ENCODE data around the gene AUH. TPM values are rescaled to one million over a fixed set of nuclear protein-coding genes. Genes with fewer than 3 reads are reported as not detected.
A peak's percentile ranks its signal among the peaks of the same experiment; 100 is the strongest.

The AUH gene
- total and polyA plus RNA-seq, 2 donors (not counting 1 experiment from before 2014, with no cell fraction given): 5.2 to 29.1 TPM

GRCh38 chr9:91208837-91209236 is 152.9 kb downstream of the AUH start:
- peaks cover 2% of the 10 kb centered on the region for H3K9me3 Mint-ChIP-seq (ENCODE audit: insufficient read depth)
- H3K27ac Mint-ChIP-seq: peak overlapping the region; percentile 93
- intact Hi-C loops (cut with micrococcal nuclease): loop anchor here (1.0 to 5.0 kb wide), 4 partner anchors 16 to 213 kb away; partner anchors contain the start of gene NFIL3
- no peaks in the 10 kb centered on the region for H3K27me3 Mint-ChIP-seq
- no peaks in the 10 kb centered on the region for H3K9me3 ChIP-seq (ENCODE audit: control extremely low read depth in 1 of 3, control insufficient read depth in 2 of 3, insufficient read depth in 1 of 3, low read length in 2 of 3)
- H2AFZ ChIP-seq (ENCODE audit: insufficient read depth, low read depth, low read length, poor library complexity, severe bottlenecking): peak overlapping the region; percentile 70
- ATAC-seq (ENCODE audit: low read depth): peak; percentile 3
- peaks cover 33% of the 10 kb centered on the region for H3K4me1 Mint-ChIP-seq
- no peak overlapping the region for H3K9ac ChIP-seq (ENCODE audit: low read length)
- H3K79me2 ChIP-seq (ENCODE audit: control insufficient read depth, insufficient read depth, low read length): no peaks in the 10 kb centered on the region
- H3K4me3 Mint-ChIP-seq: peak overlapping the region; percentile 27
- H4K20me1 ChIP-seq (ENCODE audit: control insufficient read depth, insufficient read depth, low read length, poor library complexity, severe bottlenecking): no peaks in the 10 kb centered on the region
- peak overlapping the region; percentile 67 for H3K4me2 ChIP-seq (replicated peaks; ENCODE audit: low read depth, low read length, poor library complexity, severe bottlenecking)
- TF ChIP-seq EZH2 (IDR thresholded peaks at IDR 0.05; ENCODE audit: borderline replicate concordance, insufficient read depth, low read depth, low read length, poor library complexity, severe bottlenecking) (no peak), CTCF (IDR thresholded peaks at IDR 0.05) (no peak)
- no peaks in the 10 kb centered on the region for H3K36me3 ChIP-seq (replicated peaks in 1 of 2; ENCODE audit: control extremely low read depth in 1 of 2, control insufficient read depth in 1 of 2, extremely low read depth in 1 of 2, insufficient read depth in 2 of 2, low read length in 1 of 2)
- H3K27me3 ChIP-seq (replicated peaks in 1 of 4; ENCODE audit: control extremely low read depth in 1 of 4, control insufficient read depth in 3 of 4, insufficient read depth in 4 of 4, low read length in 3 of 4): no peaks in the 10 kb centered on the region
- DNase-seq: peak; percentile 20
- ChIA-PET POLR2A (no interaction called here), CTCF (interaction anchor here (2.3 kb wide), 1 partner anchor 218 kb away, joined by 5 read pairs; no protein-coding TSS in a partner anchor)
- H3K27ac ChIP-seq (ENCODE audit: low read length in 2 of 2): peak overlapping the region; percentile 73 to 80
- WGBS (ENCODE audit: insufficient coverage): 100% methylated on average over 3 of the region's 5 CpGs
- H3K4me1 ChIP-seq (ENCODE audit: control insufficient read depth in 2 of 2, insufficient read depth in 2 of 2, low read length in 2 of 2): peaks cover 23 to 27% of the 10 kb centered on the region in 2 donors
- no peak overlapping the region for H3K4me3 ChIP-seq (ENCODE audit: control extremely low read depth in 1 of 5, extremely low read depth in 1 of 5, insufficient read depth in 1 of 5, low read depth in 2 of 5, low read length in 4 of 5)

- intact Hi-C loops (cut with micrococcal nuclease): loop anchor here (1.0 to 5.0 kb wide), 4 partner anchors 15 to 214 kb away; partner anchors contain the start of gene NFIL3
- ATAC-seq (ENCODE audit: low read depth): no peak
- H3K4me2 ChIP-seq (replicated peaks; ENCODE audit: low read depth, low read length, poor library complexity, severe bottlenecking): peak overlapping the region; percentile 67
- no peaks in the 10 kb centered on the region for H3K27me3 Mint-ChIP-seq
- ChIA-PET POLR2A (interaction anchor here (1.1 kb wide), 1 partner anchor 16 kb away, joined by 3 read pairs; no protein-coding TSS in a partner anchor), CTCF (interaction anchor here (1.1 to 2.3 kb wide), 4 partner anchors 14 to 218 kb away, joined by 3 to 5 read pairs (median 4); no protein-coding TSS in a partner anchor)
- WGBS (ENCODE audit: insufficient coverage): 0% methylated on average over 2 of the region's 3 CpGs
- no peaks in the 10 kb centered on the region for H3K36me3 ChIP-seq (replicated peaks in 1 of 2; ENCODE audit: control extremely low read depth in 1 of 2, control insufficient read depth in 1 of 2, extremely low read depth in 1 of 2, insufficient read depth in 2 of 2, low read length in 1 of 2)
- H3K27me3 ChIP-seq (replicated peaks in 1 of 4; ENCODE audit: control extremely low read depth in 1 of 4, control insufficient read depth in 3 of 4, insufficient read depth in 4 of 4, low read length in 3 of 4): no peaks in the 10 kb centered on the region
- no peak for TF ChIP-seq CTCF (IDR thresholded peaks at IDR 0.05)
- no peak for TF ChIP-seq EZH2 (IDR thresholded peaks at IDR 0.05; ENCODE audit: borderline replicate concordance, insufficient read depth, low read depth, low read length, poor library complexity, severe bottlenecking)
- H3K4me3 ChIP-seq (ENCODE audit: control extremely low read depth in 1 of 5, extremely low read depth in 1 of 5, insufficient read depth in 1 of 5, low read depth in 2 of 5, low read length in 4 of 5): peak overlapping the region in 2 of 5 experiments; percentile 13 to 52
- peak overlapping the region; percentile 86 for H3K4me3 Mint-ChIP-seq
- no peaks in the 10 kb centered on the region for H3K79me2 ChIP-seq (ENCODE audit: control insufficient read depth, insufficient read depth, low read length)
- peaks cover 2% of the 10 kb centered on the region for H3K9me3 Mint-ChIP-seq (ENCODE audit: insufficient read depth)
- H3K9me3 ChIP-seq (ENCODE audit: control extremely low read depth in 1 of 3, control insufficient read depth in 2 of 3, insufficient read depth in 1 of 3, low read length in 2 of 3): no peaks in the 10 kb centered on the region
- H3K4me1 ChIP-seq (ENCODE audit: control insufficient read depth in 2 of 2, insufficient read depth in 2 of 2, low read length in 2 of 2): peaks cover 23 to 27% of the 10 kb centered on the region in 2 donors
- no peak for DNase-seq
- H3K9ac ChIP-seq (ENCODE audit: low read length): peak overlapping the region; percentile 46
- peak overlapping the region; percentile 73 to 80 for H3K27ac ChIP-seq (ENCODE audit: low read length in 2 of 2)
- peaks cover 33% of the 10 kb centered on the region for H3K4me1 Mint-ChIP-seq
- H3K27ac Mint-ChIP-seq: peak overlapping the region; percentile 93
- no peaks in the 10 kb centered on the region for H4K20me1 ChIP-seq (ENCODE audit: control insufficient read depth, insufficient read depth, low read length, poor library complexity, severe bottlenecking)
- H2AFZ ChIP-seq (ENCODE audit: insufficient read depth, low read depth, low read length, poor library complexity, severe bottlenecking): peak overlapping the region; percentile 70
Observed at GRCh38 chr9:91208419-91208745, 153.3 kb downstream of the AUH start.

Measured in B cell (primary cell).